GM23338 (cell line): ENCODE data around the gene PTPN6. TPM values are rescaled to one million over a fixed set of nuclear protein-coding genes. Genes with fewer than 3 reads are reported as not detected.

Experiments
- ATAC-seq: fragments of 200-7000 bp; cut with Tn5 transposase; 3 replicates; pipeline ENCODE4 v1.9.1; 2020
- DNase-seq: peaks from one replicate; pipeline ENCODE4 v3.0.0-alpha.2; 2015; ENCODE audit warnings: low spot score
- H2AFZ ChIP-seq: fragments of 200-600 bp; sonication (generic); 2 replicates; pipeline ENCODE4 v1.8.0; 2016; ENCODE audit warnings: antibody characterized with exemption, mild to moderate bottlenecking, moderate library complexity
- H3F3A ChIP-seq: fragments of 200-600 bp; sonication (generic); replicated peaks from 2 replicates; pipeline ENCODE4 v1.8.0; 2017; ENCODE audit warnings: antibody characterized with exemption, mixed run types, low read depth
- H3K27ac ChIP-seq: fragments of 200-600 bp; sonication (generic); 2 replicates; pipeline ENCODE4 v1.6.1; 2016; ENCODE audit warnings: low read depth
- H3K27me3 ChIP-seq: fragments of 200-600 bp; sonication (generic); 2 replicates; pipeline ENCODE4 v1.8.0; 2016; ENCODE audit warnings: mild to moderate bottlenecking, mixed run types, moderate library complexity; ENCODE audit not compliant: insufficient read depth
- H3K36me3 ChIP-seq: fragments of 200-600 bp; sonication (generic); 2 replicates; pipeline ENCODE4 v1.8.0; 2016; ENCODE audit warnings: mild to moderate bottlenecking; ENCODE audit not compliant: insufficient read depth
- H3K4me1 ChIP-seq: fragments of 200-600 bp; sonication (generic); 2 replicates; pipeline ENCODE4 v1.8.0; 2016; ENCODE audit warnings: mild to moderate bottlenecking, moderate library complexity; ENCODE audit not compliant: insufficient read depth
- H3K4me2 ChIP-seq: fragments of 200-600 bp; sonication (generic); 2 replicates; pipeline ENCODE4 v1.7.1; 2017; ENCODE audit warnings: mixed run types
- H3K4me3 ChIP-seq: fragments of 200-600 bp; sonication (generic); 2 replicates; pipeline ENCODE4 v1.6.1; 2016; ENCODE audit warnings: mixed run types
- H3K79me2 ChIP-seq: fragments of 200-600 bp; sonication (generic); replicated peaks from 2 replicates; pipeline ENCODE4 v1.8.0; 2017; ENCODE audit warnings: mild to moderate bottlenecking; ENCODE audit not compliant: insufficient read depth
- H3K9me2 ChIP-seq: fragments of 200-600 bp; sonication (generic); 2 replicates; pipeline ENCODE4 v1.8.0; 2017; ENCODE audit not compliant: insufficient read depth
- H4K20me1 ChIP-seq: fragments of 200-600 bp; sonication (generic); replicated peaks from 2 replicates; pipeline ENCODE4 v1.8.0; 2017; ENCODE audit warnings: mild to moderate bottlenecking; ENCODE audit not compliant: insufficient read depth
- H3K27ac Mint-ChIP-seq: 2 replicates; pipeline ENCODE4 v1.8.0; 2020; ENCODE audit warnings: inconsistent platforms, mild to moderate bottlenecking, moderate library complexity, mixed read lengths
- H3K27me3 Mint-ChIP-seq: 3 replicates; pipeline ENCODE4 v1.8.0; 2022; ENCODE audit warnings: low read depth, mild to moderate bottlenecking, moderate library complexity, mixed read lengths, inconsistent platforms; ENCODE audit not compliant: insufficient read depth, poor library complexity
- H3K36me3 Mint-ChIP-seq: 3 replicates; pipeline ENCODE4 v1.8.0; 2021; ENCODE audit warnings: low read depth, mild to moderate bottlenecking, inconsistent platforms, moderate library complexity, mixed read lengths
- H3K4me1 Mint-ChIP-seq: 3 replicates; pipeline ENCODE4 v1.8.0; 2020; ENCODE audit warnings: mild to moderate bottlenecking, inconsistent platforms, mixed read lengths
- H3K4me3 Mint-ChIP-seq: 3 replicates; pipeline ENCODE4 v1.8.0; 2021; ENCODE audit warnings: moderate library complexity, mild to moderate bottlenecking, inconsistent platforms, mixed read lengths
- H3K9me3 Mint-ChIP-seq: 3 replicates; pipeline ENCODE4 v1.8.0; 2020; ENCODE audit warnings: moderate library complexity, mild to moderate bottlenecking, inconsistent platforms, mixed read lengths
- CREB1 ChIP-seq: fragments of 250-450 bp; sonication (Bioruptor Pico); IDR thresholded peaks from 2 replicates; pipeline ENCODE4 v1.5.0; 2020; ENCODE audit warnings: low read depth, mild to moderate bottlenecking, moderate library complexity
- EZH2 ChIP-seq: fragments of 200-600 bp; sonication (generic); IDR thresholded peaks from one replicate; pipeline ENCODE4 v1.8.0; 2017; ENCODE audit warnings: antibody characterized with exemption, mild to moderate bottlenecking, low read depth; ENCODE audit not compliant: unreplicated experiment
- EZH2phosphoT487 ChIP-seq: fragments of 200-600 bp; sonication (generic); IDR thresholded peaks from one replicate; pipeline ENCODE4 v1.8.1; 2018; ENCODE audit warnings: antibody characterized with exemption; ENCODE audit not compliant: unreplicated experiment
- JUNB ChIP-seq: IDR thresholded peaks from one replicate; pipeline ENCODE4 v1.6.1; 2016; ENCODE audit warnings: antibody characterized with exemption; ENCODE audit not compliant: unreplicated experiment
- NANOG ChIP-seq: IDR thresholded peaks from 2 replicates; pipeline ENCODE4 v1.6.1; 2016; ENCODE audit warnings: antibody characterized with exemption, borderline replicate concordance
- POLR2AphosphoS5 ChIP-seq: IDR thresholded peaks from 2 replicates; pipeline ENCODE4 v1.6.1; 2016; ENCODE audit warnings: antibody characterized with exemption, low read depth
- STAT1 ChIP-seq: IDR thresholded peaks from one replicate; pipeline ENCODE4 v1.6.1; 2016; ENCODE audit warnings: antibody characterized with exemption; ENCODE audit not compliant: unreplicated experiment
- ZNF114 ChIP-seq: fragments of 250-450 bp; sonication (Bioruptor Pico); IDR thresholded peaks from 2 replicates; pipeline ENCODE4 v1.5.0; 2020; ENCODE audit warnings: mild to moderate bottlenecking, moderate library complexity
- ZNF331 ChIP-seq: fragments of 250-450 bp; sonication (Bioruptor Pico); IDR thresholded peaks from 2 replicates; pipeline ENCODE4 v1.5.0; 2020; ENCODE audit warnings: low read depth, mild to moderate bottlenecking, moderate library complexity
- polyA plus RNA-seq: library from polyadenylated mRNA; unstranded; fragments of >200 nt; fragmentation: Nextera tagmentation; extraction: Ambion mirVana; gene quantifications from 2 replicates; pipeline ENCODE4 v1.2.1, GENCODE V29; 2016
- total RNA-seq: library from RNA; depleted of rRNA; stranded (reverse); fragments of >200 nt; shearing (Covaris generic); gene quantifications from 2 replicates; pipeline ENCODE4 v1.2.3, GENCODE V29; 2014
- TF ChIP-seq, protein P1 (sequence below): fragments of 250-450 bp; sonication (Bioruptor Pico); IDR thresholded peaks from 2 replicates; pipeline ENCODE4 v1.5.0; 2020; ENCODE audit warnings: mild to moderate bottlenecking, moderate library complexity
- TF ChIP-seq, protein P2 (sequence below): IDR thresholded peaks from 2 replicates; pipeline ENCODE4 v1.6.1; 2016; ENCODE audit warnings: antibody characterized with exemption
- TF ChIP-seq, protein P3 (sequence below), 2 experiments: fragments of 200-600 bp in 1 of 2; sonication (generic) in 1 of 2; conservative IDR thresholded peaks; 2 replicates each; pipeline versions ENCODE4 v1.5.1 to v1.6.1; 2016 to 2017; ENCODE audit warnings: antibody characterized with exemption in 2 of 2, low read depth in 2 of 2, mild to moderate bottlenecking in 2 of 2, moderate library complexity in 1 of 2

Gene PTPN6
- total and polyA plus RNA-seq, 2 experiments from 2014 or later = 25.3 to 35.4 TPM

DNA sequence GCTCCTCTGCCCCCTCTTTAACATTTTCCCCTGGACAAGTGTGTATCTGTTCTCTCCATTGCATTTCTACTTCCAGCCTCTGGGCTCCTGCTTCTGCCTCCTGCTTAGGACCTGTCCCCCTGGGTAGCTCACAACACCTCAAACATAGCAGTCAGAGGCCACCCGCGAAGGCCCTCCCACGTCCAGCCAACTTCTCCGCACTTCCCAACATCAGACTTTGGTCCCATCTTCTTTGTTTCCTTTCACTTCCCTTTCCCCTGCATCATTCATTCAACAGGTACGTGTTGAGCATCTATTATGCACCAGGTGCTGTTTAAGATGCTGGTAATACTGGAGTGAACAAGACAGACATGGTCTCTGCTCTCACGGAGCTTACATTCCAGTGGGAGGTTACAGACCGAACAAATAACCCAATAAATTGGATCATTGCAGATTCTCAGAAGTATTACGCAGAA lies 4.2 kb upstream of the PTPN6 start (continued):
- TF ChIP-seq, protein P1, sequence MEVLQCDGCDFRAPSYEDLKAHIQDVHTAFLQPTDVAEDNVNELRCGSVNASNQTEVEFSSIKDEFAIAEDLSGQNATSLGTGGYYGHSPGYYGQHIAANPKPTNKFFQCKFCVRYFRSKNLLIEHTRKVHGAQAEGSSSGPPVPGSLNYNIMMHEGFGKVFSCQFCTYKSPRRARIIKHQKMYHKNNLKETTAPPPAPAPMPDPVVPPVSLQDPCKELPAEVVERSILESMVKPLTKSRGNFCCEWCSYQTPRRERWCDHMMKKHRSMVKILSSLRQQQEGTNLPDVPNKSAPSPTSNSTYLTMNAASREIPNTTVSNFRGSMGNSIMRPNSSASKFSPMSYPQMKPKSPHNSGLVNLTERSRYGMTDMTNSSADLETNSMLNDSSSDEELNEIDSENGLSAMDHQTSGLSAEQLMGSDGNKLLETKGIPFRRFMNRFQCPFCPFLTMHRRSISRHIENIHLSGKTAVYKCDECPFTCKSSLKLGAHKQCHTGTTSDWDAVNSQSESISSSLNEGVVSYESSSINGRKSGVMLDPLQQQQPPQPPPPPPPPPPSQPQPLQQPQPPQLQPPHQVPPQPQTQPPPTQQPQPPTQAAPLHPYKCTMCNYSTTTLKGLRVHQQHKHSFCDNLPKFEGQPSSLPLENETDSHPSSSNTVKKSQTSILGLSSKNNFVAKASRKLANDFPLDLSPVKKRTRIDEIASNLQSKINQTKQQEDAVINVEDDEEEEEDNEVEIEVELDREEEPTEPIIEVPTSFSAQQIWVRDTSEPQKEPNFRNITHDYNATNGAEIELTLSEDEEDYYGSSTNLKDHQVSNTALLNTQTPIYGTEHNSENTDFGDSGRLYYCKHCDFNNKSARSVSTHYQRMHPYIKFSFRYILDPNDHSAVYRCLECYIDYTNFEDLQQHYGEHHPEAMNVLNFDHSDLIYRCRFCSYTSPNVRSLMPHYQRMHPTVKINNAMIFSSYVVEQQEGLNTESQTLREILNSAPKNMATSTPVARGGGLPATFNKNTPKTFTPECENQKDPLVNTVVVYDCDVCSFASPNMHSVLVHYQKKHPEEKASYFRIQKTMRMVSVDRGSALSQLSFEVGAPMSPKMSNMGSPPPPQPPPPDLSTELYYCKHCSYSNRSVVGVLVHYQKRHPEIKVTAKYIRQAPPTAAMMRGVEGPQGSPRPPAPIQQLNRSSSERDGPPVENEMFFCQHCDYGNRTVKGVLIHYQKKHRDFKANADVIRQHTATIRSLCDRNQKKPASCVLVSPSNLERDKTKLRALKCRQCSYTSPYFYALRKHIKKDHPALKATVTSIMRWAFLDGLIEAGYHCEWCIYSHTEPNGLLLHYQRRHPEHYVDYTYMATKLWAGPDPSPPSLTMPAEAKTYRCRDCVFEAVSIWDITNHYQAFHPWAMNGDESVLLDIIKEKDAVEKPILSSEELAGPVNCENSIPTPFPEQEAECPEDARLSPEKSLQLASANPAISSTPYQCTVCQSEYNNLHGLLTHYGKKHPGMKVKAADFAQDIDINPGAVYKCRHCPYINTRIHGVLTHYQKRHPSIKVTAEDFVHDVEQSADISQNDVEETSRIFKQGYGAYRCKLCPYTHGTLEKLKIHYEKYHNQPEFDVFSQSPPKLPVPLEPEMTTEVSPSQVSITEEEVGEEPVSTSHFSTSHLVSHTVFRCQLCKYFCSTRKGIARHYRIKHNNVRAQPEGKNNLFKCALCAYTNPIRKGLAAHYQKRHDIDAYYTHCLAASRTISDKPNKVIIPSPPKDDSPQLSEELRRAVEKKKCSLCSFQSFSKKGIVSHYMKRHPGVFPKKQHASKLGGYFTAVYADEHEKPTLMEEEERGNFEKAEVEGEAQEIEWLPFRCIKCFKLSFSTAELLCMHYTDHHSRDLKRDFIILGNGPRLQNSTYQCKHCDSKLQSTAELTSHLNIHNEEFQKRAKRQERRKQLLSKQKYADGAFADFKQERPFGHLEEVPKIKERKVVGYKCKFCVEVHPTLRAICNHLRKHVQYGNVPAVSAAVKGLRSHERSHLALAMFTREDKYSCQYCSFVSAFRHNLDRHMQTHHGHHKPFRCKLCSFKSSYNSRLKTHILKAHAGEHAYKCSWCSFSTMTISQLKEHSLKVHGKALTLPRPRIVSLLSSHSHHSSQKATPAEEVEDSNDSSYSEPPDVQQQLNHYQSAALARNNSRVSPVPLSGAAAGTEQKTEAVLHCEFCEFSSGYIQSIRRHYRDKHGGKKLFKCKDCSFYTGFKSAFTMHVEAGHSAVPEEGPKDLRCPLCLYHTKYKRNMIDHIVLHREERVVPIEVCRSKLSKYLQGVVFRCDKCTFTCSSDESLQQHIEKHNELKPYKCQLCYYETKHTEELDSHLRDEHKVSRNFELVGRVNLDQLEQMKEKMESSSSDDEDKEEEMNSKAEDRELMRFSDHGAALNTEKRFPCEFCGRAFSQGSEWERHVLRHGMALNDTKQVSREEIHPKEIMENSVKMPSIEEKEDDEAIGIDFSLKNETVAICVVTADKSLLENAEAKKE (CRISPR knock-in tag) = no peak
- TF ChIP-seq ZNF114 (CRISPR knock-in tag) (no peak), JUNB (no peak)
- TF ChIP-seq, protein P2, sequence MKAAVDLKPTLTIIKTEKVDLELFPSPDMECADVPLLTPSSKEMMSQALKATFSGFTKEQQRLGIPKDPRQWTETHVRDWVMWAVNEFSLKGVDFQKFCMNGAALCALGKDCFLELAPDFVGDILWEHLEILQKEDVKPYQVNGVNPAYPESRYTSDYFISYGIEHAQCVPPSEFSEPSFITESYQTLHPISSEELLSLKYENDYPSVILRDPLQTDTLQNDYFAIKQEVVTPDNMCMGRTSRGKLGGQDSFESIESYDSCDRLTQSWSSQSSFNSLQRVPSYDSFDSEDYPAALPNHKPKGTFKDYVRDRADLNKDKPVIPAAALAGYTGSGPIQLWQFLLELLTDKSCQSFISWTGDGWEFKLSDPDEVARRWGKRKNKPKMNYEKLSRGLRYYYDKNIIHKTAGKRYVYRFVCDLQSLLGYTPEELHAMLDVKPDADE = no peak
- TF ChIP-seq, protein P3, sequence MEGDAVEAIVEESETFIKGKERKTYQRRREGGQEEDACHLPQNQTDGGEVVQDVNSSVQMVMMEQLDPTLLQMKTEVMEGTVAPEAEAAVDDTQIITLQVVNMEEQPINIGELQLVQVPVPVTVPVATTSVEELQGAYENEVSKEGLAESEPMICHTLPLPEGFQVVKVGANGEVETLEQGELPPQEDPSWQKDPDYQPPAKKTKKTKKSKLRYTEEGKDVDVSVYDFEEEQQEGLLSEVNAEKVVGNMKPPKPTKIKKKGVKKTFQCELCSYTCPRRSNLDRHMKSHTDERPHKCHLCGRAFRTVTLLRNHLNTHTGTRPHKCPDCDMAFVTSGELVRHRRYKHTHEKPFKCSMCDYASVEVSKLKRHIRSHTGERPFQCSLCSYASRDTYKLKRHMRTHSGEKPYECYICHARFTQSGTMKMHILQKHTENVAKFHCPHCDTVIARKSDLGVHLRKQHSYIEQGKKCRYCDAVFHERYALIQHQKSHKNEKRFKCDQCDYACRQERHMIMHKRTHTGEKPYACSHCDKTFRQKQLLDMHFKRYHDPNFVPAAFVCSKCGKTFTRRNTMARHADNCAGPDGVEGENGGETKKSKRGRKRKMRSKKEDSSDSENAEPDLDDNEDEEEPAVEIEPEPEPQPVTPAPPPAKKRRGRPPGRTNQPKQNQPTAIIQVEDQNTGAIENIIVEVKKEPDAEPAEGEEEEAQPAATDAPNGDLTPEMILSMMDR (conservative IDR thresholded peaks at IDR 0.05; ENCODE audit: low read depth in 2 of 2) = no peak

DNA sequence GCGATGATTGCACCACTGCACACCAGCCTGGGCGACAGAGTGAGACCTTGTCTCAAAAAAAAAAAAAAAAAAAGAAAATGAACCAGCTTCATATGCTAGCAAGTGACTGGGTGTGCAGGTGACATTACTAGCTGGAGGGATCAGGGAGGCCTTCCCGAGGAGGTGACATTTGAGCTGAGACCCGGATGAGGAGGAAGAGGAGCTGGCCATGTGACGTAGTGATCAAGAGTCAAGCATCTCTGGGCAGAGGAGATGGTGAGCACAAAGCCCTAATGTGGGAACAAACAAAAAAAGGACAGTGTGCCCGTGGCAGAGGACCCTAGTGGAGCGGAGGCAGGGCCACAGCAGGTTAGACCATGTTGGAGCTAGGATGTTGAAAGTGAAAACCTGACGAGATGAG lies 3.5 kb upstream of the PTPN6 start:
- 0 out of 2 replicates have a peak, but pooled peaks cover 5% of the 10 kb centered on the region for H3K79me2 ChIP-seq
- H3K4me3 ChIP-seq = no peak overlapping the region
- Mint-ChIP-seq H3K9me3 (peaks cover 2% of the 10 kb centered on the region; the same call in 2 of the 3 replicates), H3K36me3 (no peaks in the 10 kb centered on the region), H3K4me1 (peaks cover 41% of the 10 kb centered on the region), H3K27me3 (peaks cover 46% of the 10 kb centered on the region), H3K27ac (no peak overlapping the region), H3K4me3 (peak overlapping the region; percentile 20; the same call in 1 of the 3 replicates)
- peaks cover 23% of the 10 kb centered on the region for H3K4me1 ChIP-seq
- H4K20me1 ChIP-seq = no peaks in the 10 kb centered on the region
- no peaks in the 10 kb centered on the region for H3K27me3 ChIP-seq
- H3K36me3 ChIP-seq = no peaks in the 10 kb centered on the region
- DNase-seq (no peak), ATAC-seq (no peak)
- peaks cover 23% of the 10 kb centered on the region for H3F3A ChIP-seq
- H3K9me2 ChIP-seq = no peaks in the 10 kb centered on the region
- no peak overlapping the region for H2AFZ ChIP-seq
- no peak overlapping the region for H3K27ac ChIP-seq
- no peak overlapping the region for H3K4me2 ChIP-seq
- TF ChIP-seq, protein P2 = no peak
- TF ChIP-seq JUNB (no peak), EZH2 (no peak), POLR2AphosphoS5 (no peak), NANOG (no peak), CREB1 (CRISPR knock-in tag) (no peak), STAT1 (no peak), ZNF331 (CRISPR knock-in tag) (no peak), EZH2phosphoT487 (no peak)
